NCI-H1092 (cell line): ENCODE measurements around the gene PLA2G2F.

Experiments used
- DNase-seq: peaks from one replicate; lab custom pipeline; 2025; lab: John Stamatoyannopoulos, UW

PLA2G2F gene

DNA sequence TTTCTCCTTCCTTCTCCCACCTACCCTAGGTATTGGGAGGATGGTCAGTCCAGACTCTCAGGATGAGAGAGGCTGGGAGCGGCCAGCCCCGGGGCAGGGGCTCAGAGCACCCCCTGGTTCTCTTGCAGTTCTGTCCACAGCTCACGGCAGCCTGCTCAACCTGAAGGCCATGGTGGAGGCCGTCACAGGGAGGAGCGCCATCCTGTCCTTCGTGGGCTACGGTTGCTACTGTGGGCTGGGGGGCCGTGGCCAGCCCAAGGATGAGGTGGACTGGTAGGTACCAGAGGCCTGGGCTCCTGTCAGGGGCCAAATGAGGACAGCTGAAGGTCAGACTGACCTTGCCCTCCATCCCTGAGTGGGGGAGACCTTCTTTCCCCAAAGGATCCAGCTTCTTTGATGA lies 4.2 kb downstream of the PLA2G2F start:
- no peak for DNase-seq

DNA sequence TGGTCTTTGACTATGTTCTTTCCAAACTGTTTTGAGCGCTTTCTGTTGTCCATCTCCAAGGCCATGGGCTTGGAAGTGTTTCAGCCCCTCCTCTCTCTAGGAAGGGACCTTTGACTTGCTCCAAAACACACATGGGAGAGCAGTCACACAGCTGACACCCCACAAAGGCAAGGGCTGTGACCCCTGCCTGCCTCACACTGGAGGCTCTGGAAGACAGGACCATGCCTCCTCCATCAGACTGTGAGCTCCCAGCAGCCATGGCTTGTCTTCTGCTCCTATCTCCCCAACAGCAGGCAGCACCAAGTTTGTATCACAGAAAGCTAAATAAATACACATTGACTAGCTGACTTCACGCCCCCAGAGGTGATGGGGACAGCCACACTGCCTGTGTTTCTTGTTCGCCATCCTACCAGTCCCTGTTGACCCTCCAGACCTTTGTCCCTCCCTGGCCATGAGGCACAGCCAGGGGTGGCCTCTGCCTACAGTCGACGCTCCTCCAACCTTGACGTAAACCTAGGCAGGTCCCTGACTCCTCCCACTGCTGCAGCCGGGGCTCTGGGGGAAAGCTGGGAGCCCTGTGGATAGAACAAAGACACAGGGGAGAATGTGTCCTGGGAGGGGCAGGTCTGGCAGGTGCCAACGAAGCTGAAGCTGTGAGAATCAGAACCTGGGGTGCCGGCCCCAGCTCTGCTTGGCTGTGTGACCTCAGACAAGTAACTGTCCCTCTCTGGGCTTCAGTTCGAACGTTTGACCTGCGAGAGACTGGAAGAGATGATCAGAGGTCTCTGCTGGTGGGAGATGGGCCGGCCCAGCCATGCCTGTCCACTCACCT lies 4.8 kb downstream of the PLA2G2F start:
- no peak for DNase-seq

DNA sequence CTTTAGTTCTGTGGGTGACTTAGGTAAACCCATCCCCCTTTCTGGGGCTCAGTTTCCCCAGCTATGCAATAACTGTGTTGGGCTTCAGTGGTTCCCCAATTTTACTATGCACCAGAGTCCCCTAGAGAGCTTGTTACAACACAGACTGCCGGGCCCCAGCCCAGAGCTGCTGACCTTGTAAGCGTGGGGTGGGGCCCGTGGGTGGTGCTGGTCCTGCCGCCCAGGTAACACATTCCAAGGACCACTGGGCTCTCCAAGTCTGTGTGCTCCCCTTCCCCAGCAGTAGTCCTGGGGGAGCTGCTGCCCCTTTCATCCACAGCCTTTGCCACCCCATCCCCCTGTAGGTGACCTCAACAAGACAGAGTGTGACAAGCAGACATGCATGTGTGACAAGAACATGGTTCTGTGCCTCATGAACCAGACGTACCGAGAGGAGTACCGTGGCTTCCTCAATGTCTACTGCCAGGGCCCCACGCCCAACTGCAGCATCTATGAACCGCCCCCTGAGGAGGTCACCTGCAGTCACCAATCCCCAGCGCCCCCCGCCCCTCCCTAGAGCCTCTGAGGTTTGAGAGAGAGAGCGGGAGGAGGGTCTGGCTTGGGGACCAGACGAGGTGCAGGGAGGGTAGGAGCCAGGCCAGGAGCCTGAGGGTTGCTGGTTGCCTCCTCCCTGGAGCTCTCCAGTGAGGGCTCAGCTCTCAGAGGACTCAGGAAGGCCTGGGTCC lies 8.9 kb downstream of the PLA2G2F start:
- DNase-seq, result no peak

DNA sequence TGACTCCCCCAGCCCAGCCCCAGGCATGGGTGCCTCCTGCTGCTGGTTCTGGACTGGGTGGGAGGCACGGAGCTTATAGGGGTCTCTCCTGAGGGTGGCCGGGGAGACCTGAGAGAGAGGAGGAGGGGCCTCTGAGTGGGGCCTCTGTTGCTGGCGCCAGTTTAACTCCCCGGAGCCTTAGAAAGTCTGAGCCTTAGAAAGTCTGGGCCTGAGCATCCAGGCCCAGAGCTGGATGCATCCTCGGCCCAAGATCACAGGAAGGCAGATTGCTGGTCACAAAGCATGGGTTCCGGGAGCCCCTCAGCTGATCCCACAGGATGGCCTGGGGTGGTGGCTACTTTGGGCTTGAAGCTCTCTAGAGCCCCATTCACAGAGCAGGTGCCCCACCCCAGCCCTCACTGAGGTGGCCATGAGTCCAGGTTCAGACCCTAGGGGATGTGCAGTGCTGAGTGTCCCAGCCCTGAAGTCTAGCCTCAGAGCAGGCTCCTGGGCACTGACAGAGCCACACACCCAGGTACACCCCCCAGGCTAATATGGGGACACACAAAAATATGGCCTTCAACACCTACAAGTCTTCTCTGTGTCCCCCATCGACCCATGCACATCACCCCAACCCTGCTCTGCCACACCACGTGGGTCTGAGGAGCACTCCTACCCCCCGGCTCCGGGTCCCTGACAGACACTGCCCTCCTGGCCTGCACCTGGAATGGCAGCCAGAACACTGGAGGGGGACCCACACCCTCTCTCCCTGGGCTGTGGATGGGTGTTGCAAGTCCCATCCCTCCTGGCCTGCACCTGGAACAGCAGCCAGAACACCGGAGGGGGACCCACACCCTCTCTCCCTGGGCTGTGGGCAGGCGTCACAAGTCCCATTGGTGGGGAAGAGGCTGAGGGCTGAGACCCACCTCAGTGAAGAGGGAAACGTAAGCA lies 9.7 kb downstream of the PLA2G2F start:
- no peak for DNase-seq

DNA sequence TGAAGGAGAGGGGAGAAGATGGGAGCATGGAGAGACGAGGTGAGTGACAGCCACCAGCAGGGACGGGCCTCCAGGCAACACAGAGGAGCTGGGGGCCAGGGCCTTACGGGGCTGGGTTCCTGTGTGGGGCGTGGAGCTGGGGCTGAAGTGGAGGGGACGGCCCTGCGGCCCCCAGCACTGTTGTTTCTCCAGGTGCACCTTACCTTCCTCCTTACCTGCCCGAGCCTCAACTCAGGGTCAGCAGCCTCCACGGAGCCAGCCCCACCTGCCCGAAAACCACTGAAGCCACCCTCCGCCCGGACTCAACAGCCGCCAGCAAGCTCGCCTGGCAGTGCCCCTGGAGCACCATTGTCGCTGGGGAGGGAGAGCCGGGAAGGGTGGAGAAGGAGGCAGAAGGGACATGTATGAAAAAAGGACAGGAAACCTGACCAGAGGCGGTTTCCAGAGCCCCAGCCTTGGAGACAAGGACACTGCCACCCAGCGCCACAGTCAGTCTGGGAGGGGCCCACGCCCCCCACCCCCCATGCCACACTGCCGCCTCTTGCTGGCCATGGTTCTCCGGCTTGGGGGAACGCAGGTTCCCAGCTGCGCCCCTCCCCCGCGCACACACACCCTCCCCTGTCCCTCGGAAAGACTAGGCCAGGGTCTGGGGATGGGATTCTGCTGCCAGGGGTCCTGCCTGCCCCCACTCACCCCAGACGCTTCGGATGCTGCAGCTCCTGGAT lies 10.6 kb downstream of the PLA2G2F start:
- no peak for DNase-seq

DNA sequence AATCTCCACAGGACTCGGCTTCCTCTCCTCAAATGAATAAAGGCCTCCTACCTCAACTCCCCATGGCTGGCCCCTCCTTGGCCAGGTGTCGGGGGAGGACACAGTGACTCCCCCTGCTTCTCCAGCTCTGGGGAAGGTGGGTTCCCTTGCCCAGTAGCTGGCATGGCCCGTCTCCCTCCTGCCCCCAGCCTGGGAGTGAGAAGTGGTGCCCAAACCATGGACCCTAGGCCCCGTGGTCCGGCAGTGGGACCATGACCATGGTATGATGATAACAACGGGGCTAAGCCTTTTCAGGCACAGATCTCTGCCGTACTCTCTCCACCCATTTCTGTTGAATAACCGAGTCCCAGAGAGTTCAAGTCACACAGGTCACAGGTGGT lies 11.2 kb downstream of the PLA2G2F start:
- no peak for DNase-seq

DNA sequence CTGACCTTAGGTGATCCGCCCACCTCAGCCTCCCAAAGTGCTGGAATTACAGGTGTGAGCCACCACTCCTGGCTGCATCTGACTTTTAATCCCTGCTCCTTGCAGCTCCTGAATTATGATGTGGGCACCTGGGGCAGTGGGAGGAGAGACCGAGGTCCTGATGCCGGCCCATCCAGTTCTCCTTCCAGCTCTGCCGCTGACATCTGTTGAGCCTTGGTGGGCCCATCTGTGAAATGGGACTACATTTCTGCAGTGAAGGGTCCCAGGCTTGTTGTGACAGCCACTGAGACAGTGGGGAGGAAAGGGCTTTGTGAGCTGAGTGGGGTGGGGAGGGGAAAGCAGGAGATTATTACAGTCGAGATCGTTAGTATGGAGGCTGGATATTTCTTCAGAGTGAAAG lies 11.8 kb downstream of the PLA2G2F start:
- no peak for DNase-seq

DNA sequence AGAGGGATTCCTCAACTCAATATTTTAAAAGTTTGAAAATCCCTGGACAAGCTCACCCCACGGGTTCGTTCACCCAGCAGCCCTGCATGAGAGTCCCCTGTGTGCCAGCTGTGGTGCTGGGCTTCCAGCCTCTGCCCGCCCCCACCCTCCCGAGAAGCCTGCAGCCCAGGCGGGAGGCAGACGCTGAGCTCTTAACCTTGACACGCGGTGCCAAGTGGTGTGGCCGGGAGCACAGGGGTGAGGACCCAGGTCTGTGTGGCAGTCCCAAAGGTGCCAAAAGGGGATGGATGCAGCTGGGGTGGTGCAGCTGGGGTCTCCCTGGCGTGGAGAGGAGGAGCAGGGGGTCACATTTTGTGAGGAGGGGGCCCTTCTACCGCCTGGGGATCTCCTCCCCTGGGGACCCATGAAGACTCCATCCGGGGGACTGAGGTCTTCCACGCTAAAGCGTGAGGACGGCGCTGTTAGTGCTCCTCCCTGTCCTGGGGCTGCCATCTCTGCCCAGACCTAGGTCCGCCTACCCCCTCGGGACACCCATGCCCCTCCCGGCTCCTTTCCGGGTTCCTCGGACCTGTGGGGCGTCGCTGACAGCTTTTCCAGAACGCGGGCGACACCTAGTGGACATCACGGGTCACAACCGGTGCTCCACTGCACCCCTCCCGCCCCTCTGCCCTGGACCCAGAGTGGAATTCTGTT lies 12.9 kb downstream of the PLA2G2F start:
- peak; percentile 61 for DNase-seq

DNA sequence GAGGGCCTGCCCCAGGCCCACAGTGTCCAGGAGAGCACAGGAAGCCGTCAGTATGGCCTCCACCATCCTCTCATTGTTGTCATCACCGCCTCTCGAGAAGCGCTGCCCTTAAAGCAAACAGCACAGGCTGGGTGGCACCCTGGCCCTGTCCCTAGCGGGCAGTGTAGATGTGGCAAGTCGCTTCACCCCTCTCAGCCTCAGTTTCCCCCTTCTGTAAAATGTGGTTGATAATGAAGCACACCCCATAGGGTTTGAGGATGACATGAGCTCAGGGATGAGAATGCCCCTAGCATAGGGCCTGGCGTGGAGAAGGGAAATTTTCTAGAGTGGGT lies 13.4 kb downstream of the PLA2G2F start:
- no peak for DNase-seq

DNA sequence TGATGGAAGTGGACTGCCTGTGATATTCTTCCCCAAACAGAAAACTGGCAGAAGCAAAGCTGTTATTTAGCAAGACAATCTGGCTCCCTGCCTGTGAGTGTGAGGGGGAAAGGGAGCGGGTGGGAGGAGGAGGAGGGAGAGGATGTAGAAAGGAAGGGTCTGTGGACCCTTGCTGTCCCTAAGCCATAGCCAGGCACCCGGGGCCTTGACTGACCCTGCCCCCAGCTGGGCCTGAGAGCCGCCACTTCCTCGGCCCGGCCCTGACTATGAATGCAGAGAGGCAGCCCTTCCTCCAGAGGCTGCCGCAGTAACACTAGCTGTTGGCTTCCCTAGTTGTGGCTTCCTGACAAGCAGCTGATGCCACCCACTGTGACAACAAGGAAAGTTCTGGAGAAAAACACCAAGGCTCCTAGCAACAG lies 13.9 kb downstream of the PLA2G2F start:
- no peak for DNase-seq

DNA sequence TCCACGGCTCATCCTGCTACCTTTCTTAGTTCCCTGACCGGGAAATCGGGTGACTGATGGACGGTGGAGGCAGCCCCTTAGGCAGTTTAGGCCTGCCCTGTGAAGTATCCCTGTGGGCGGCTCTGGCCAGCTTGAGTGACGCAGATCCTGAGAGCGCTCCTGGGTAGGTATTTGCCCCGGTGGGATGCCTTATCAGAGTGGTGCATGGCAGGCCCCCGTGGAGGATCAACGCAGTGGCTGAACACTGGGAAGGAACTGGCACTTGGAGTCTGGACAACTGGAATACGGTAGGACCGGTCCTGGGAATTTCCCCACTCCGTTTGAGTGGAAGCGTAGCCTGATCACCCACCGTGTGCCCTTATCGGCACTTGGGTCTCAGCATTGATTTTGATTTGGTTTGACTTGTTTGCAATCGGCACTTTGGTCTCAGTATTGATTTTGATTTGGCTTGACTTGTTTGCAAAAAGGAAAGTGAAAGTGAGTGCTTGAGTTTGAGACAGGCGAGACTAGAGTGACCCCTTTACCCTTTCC lies 15.2 kb downstream of the PLA2G2F start:
- no peak for DNase-seq

DNA sequence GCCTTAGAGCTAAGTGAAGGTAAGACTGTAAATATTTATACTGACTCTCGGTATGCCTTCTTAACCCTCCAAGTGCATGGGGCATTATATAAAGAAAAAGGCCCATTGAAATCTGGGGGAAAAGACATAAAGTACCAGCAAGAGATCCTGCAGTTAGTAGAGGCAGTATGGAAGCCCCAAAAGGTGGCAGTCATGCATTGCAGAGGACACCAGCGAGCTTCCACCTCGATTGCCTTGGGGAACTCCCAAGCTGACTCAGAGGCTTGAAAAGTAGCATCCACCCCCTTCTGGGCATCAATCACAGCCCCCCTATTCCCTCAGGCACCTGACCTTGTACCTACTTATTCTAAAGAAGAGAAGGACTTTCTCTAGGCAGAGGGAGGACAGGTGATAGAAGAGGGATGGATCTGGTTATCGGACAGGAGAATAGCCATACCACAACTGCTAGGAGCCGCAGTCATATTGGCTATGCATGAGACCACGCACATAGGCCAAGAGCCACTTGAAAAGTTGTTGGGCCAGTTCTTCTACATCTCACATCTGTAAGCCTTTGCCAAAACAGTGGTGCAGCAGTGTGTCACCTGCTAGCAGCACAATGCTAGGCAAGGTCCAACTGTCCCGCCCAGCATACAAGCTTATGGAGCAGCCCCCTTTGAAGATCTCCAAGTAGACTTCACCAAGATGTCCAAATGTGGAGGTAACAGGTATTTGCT lies 19.4 kb downstream of the PLA2G2F start:
- DNase-seq, result no peak

DNA sequence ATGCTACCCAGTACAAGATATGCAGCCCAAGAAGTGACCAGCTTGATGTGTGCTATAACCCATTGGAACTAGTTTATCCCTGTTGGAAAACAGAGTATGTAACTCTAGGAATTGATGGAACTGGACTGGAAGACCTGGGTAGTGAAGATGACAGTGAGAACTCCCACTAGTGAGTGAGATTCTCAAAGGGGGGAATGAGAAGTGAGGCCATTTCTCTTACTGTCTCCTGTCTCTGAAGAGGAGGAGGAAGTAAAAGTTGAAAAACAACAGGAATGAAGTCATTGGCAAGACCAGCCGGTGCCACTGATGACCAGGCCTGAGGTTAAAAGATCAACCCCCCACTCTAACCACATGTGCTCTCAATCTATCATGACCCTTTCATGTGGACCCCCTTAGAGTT lies 20.9 kb downstream of the PLA2G2F start:
- no peak for DNase-seq

DNA sequence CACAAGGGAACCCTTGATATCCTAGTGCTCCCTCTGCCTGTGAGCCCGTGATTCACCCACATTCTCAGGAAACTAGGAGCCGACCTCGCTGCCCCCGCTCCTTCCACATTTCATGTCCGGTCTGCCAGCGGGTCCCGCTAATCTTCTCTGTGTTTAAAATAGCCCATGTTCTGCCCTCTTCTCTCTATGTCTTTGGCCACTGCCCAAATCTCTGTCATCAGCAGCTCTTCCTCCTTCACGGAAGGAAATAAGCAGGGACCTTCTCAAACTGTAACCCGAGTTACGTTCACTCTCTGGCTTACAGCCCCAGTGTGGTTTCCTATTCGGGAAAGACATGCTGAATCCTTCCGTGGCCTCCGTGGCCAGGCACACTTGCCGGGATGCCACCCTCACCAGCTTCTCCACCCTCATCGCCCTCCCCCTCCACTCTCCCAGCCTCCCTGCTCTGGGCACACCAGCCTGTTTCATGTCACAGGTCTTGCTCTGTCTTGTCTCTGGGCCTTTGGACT lies 25.6 kb downstream of the PLA2G2F start:
- DNase-seq, result no peak

DNA sequence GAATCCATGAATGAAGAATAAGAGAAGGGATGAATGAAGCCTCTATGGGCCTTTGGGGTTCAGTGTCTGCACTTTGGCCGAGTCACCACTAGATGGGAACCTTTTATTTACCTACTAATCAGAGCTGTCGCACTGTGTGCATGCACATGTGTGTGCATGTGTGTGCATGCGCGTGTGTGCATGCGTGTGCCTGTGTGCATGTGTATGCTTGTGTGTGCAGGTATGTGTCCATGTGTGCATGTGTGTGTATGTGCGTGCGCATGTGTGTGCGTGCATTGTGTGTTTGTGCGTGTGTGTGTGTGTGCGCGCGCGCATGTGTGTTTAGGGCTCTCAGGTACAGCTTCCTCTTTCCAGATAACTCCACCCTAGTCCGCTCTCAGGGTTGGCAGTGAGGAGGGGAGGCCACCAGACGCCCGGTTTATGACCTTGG lies 26.4 kb downstream of the PLA2G2F start:
- DNase-seq, result no peak

DNA sequence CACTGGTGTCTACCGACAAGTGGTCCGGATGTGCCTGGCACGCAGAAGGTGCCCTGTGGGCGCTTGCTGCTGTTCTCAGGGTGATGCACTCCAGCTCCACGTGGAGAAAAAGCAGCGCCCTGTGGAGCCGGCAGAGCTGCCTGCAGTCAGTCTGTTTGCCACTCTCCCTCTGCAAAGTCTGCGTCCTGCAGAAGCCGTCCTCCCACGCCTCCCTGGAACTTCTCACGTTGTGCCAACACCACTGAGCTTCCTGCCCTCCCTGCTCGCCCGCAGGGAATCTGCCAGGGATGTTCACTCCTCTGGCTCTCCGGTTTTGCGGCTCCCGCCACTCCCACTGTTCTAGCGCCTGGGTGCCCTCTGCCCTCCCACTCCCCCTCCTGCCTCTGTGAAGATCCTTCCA lies 26.9 kb downstream of the PLA2G2F start:
- DNase-seq, result no peak

DNA sequence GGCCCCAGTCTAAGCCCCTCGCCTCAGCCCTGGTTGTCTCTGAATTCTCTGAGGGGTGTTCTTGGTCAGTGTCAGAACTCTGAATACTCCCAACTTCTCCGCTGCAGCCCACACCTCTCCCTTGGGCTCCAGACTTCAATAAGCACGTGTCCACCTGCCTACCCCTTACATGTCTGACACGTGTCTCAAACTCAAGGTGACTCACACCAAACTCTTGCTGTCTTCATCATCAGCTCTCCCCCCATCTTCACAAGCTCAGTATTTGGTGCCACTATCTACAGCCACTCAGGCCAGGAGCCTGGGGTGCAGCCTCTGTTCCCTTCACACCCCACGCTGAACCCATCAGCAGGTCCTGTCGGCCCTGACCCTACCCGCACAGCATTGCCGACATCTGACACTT lies 28.0 kb downstream of the PLA2G2F start:
- DNase-seq, result no peak

DNA sequence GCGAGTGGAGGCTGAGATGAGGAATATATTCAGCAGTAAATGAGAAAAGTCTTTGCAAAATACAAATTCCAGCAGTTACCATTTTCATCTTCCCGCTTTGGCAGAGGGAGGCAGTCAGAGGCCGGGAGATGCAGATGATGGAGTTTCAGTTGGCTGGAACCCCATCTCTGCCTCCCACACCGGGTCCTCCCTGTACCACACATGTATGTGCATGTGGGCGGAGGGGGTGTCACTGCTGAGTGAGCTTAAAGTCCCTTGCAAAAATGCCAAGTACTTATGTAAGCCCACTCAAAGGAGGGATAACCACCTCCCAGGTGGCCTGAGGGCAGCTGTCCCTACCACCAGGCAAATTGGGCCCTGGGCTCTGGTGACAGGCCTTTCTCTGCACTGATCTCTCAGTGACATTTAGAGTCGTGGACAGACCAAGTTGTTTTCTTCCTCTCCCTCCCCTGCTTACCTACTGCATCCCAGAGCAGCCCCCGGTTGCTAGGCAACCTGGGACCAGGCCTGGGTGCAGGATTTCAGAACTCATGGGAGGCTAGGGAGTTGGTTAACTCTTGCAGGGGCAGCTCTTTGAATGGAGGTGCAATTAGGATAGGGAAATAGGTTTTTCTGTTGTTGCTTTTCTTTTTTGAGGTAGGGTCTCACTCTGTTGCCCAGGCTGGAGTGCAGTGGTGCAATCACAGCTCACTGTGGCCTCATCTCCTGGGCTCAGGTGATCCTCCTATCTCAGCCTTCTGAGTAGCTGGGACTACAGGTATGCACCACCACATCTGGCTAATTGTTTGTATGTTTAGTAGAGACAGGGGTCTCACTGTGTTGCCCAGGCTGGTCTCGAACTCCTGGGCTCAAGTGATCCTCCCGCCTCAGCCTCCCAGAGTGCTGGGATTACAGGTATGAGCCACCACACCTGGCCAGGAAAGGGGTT lies 29.7 kb downstream of the PLA2G2F start:
- DNase-seq, result no peak

DNA sequence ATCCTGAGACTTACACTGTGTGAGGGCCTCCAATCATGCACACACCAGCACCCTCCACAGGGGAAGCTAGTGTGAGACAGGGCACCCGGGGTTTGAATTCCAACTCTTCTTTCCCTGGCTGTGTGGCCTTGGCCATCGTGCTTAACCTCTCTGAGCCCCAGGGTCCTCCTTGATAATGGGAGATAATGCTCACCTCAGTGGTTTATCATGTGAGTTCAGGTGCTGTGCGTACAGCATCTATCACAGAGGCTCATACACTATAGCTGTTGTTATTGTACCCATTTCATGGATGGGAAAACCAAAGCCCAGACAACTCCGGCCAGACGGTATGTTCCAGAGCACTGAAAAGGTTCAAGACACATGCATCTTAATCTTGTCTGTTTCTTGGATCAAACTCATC lies 30.8 kb downstream of the PLA2G2F start:
- DNase-seq, result no peak
